Activated CD4-positive, alpha-beta T cell treated with anti-CD3 and anti-CD28 coated beads, Interleukin-10, Interleukin-2, amounts not matched to agents 100 ng/mL and 50 ng/mL, durations not matched to agents 16 hours and 8 hours (primary cell): ENCODE results near the gene TLE6.
"Not testable (repeated sequence)": the region's sequence is repeated elsewhere in the genome, so short reads cannot be mapped to it uniquely, and the experiment has no call there.

Experiments used
- DNase-seq: peaks from one replicate; pipeline ENCODE4 v3.0.0-alpha.2; 2020

TLE6 gene

DNA sequence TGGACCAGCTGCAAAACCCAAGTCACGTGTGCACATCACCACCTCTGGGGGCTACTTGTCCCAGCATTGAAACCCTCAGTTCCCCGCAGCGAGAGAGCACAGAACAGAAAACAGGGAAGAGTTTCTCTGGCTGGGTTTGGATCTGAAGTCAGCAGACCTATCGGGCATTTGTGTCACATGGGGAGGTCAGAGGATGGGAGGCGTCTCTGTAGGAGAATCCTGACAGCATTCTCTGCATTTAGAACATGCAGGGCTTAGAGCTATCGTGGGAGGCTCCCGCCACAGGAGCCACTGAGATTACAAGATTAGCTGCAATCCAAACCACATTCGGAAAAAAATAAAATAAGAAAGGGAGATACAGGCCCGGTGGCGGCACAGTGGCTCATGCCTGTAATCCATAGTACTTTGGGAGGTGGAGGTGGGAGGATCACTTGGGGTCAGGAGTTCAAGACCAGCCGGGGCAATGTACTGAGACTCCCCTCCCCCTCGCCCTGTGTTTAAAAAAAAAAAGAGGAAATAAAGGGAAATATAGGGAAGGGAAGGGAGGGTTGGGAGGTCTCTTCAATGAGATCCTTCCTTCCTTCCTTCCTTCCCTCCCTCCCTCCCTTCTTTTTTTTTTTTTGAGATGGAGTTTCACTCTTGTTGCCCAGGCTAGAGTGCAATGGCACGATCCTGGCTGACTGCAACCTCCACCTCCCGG lies 2.9 kb upstream of the TLE6 start:
- no peak for DNase-seq

GRCh38 chr19:2976609-2977000 lies 759 bp upstream of the TLE6 start:
- no peak for DNase-seq

GRCh38 chr19:2977746-2978138 lies 378 bp downstream of the TLE6 start:
- no peak for DNase-seq

DNA sequence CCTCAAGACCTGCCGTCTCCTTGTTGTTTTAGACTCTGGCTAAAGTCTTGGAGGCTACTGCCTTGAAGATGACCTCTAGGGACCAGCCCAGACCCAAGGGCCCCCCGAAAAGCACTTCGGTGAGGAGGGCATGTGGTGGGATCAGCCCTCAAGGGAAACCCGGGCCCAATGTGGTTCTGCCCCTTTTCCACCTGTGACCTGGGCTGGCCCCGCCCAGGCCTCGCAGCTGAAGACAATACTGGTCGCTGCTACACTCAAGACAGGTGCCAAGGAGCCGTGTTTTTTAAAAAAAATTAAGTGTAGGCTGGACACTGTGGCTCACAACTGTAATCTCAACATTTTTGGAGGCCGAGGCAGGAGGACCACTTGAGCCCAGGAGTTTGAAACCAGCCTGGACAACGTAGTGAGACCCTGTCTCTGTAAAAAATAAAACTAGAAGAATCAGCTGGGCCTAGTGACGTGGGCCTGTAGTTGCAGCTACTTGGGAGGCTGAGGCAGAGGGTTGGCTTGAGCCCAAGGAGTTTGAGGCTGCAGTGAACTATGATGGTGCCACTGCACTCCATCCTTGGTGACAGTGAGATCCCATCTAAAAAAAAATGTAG lies 903 bp downstream of the TLE6 start:
- DNase-seq, result no peak

GRCh38 chr19:2978772-2979171 lies 1.4 kb downstream of the TLE6 start:
- DNase-seq, result no peak

- DNase-seq, result no peak
Measured at GRCh38 chr19:2981898-2982297, 4.5 kb downstream of the TLE6 start.

DNA sequence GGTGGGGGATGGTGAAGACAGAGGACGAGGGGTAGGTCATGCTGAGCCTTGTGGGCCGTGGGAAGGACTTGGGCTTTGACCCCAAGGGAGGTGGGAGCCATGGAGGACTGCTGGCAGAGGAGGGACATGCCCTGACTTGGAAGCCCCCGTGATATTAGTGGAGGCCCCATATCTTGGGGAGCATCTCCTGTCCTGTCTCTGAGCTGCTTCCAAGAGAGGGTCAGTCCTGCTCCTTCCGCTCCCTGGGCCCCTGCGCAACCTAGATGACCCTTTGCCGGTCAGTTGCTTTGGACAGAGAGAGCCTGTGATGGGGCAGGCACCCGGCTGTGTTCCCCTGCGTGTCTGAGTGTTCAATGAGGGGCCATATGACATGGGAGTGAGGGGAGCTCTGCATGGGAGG lies 5.2 kb downstream of the TLE6 start:
- no peak for DNase-seq

DNA sequence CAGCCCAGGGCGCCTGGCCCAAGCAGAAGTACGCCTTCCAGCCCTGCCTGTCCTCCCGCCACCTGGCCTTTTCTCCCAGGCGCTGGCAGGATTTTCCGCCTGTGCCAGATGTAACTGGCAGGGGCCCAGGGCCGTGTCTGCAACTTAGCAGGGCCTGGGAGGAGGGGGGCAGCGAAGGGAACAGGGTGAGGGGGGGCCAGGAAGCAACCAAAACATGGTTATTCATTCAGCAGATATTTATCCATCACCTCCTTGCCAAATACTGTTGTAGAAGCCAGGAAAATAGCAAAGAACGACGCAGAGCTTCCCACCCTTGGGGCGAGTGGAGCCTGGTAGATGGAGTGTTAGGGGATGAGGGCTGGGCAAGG lies 5.6 kb downstream of the TLE6 start:
- DNase-seq, result no peak

DNA sequence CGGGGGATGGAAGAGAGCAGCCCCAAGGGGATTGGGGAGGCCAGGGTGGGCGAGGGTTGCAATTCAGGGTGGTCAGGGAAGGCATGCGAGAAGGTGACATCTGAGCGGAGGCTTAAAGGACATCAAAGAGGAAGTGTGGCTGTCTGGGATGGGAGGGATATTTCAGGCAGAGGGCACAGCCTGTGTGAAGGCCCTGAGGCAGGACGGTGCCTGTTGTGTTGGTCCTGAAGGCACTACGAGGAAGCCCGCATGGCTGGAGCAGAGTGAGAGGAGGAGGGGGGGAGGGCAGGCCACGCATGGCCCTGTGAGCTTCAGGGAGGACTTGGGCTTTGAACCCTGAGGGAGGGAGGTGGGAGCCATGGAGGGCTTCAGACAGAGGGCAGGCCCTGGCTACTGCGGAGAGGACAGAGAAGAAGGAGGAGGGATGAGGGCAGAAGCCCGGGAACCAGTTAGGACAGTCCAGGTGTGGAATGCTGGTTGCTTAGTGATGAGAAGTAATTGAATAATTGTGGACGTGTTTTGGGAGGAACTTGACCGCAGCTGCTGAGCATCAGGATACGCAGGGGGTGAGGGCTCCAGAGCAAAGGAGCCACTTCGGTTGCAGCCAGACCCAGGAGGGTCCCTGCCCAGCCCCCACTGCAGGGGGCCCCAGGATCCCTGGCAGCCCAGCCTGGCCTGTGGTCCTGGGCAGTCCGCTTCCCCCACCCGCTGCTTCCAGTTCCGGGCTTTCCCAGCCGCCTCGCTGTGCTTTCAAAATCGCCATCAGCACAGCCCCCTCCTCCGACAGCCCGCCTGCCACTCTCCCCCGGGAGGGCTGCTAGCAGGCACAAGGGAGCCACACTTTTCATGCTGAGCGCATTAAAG lies 6.2 kb downstream of the TLE6 start:
- no peak for DNase-seq

- no peak for DNase-seq
Measured at GRCh38 chr19:2984215-2984528, 6.8 kb downstream of the TLE6 start.

DNA sequence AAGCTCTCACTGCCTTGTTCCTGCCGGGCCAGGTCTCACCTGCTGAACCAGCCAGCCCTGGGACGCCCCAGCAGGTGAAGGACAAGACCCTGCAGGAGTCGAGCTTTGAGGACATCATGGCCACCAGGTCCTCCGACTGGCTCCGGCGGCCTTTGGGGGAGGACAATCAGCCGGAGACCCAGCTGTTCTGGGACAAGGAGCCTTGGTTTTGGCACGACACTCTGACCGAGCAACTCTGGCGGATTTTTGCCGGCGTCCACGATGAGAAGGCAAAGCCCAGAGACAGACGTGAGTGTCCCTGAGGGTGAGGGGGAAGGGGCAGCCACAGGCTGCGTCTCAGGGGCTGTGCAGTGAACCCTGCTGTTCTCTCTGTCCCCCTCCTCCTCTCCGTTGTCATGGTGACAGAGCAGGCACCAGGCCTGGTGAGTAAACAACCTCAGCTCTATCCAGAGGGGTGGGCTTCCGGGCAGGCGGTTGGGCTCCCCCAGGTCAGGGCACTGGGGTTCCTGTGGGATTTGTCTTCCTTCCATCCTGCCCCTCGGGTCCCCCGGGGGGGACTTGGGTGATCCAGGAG lies 9.7 kb downstream of the TLE6 start:
- no peak for DNase-seq

- no peak for DNase-seq
Measured at GRCh38 chr19:2987797-2988196, 10.4 kb downstream of the TLE6 start.

- DNase-seq, result no peak
Measured at GRCh38 chr19:2988568-2988967, 11.2 kb downstream of the TLE6 start.

DNA sequence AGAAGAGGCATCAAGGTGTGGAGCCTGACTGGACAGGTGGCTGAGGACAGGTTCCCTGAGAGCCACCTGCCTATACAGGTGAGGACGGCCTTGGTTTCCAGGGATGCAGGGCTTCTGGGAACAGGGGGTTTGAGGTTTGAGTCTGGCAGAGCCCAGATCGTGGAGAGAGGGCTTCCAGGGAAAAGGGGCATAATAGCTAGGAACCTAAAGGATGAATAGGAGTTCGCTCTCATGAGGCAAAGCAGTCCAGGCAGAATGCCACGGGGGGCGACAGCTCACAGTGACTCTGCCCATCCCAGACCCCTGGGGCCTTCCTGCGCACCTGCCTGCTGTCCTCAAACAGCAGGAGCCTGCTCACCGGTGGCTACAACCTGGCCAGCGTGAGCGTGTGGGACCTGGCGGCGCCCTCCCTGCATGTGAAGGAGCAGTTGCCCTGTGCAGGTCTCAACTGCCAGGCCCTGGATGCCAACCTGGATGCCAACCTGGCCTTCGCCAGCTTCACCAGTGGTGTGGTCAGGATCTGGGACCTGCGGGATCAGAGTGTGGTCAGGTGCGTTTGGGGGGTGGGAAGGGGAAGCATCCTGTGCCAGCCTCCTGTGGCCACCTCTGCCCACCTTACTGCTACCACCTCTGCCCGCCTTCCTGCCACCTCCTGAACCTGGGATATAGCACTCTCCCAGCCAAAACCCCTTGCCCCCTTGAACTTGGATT lies 12.0 kb downstream of the TLE6 start:
- no peak for DNase-seq

- DNase-seq, result not testable (repeated sequence)
Measured at GRCh38 chr19:2992333-2992732, 15.0 kb downstream of the TLE6 start.

- DNase-seq, result no peak
Measured at GRCh38 chr19:2992958-2993357, 15.6 kb downstream of the TLE6 start.

DNA sequence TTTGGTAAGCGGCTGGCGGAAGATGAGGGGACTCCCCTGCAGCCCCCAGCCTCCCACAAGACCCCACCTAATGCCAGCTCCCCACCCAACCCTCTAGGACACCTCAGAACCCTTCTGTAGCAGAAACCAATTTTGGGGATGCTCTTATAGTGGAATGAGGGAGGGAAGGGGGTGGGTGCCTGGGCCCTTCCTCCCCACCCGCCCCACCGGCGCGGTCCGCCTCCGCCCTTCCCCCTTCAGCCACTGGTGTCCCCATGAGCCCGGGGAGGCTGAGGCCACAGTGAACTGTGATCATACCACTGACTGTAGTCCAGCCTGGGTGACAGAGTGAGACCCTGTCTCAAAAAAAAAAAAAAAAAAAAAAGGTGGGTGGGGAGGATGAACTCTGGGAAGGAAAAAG lies 16.2 kb downstream of the TLE6 start:
- DNase-seq, result no peak

DNA sequence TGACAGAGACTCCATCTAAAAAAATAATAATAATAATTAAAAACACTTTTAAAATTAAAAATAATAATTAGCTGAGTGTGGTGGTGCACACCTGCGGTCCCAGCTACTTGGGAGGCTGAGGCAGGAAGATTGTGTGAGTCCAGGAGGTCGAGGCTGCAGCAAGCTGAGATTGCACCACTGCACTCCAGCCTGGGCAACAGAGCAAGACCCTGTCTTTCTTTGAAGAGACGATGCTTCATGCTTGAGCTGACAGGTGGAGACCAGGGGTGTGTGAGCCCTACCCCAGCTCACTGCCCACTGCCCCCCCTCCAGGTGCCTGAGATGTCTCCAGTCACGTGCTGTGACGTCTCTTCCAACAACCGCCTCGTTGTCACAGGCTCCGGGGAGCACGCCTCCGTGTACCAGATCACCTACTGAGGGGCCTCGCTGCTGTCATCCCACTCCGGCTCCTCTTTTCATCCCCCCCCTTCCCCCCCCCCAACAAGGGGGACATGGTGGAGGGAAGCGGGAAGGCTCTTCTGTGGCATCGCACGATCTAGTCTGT lies 17.3 kb downstream of the TLE6 start:
- no peak for DNase-seq

DNA sequence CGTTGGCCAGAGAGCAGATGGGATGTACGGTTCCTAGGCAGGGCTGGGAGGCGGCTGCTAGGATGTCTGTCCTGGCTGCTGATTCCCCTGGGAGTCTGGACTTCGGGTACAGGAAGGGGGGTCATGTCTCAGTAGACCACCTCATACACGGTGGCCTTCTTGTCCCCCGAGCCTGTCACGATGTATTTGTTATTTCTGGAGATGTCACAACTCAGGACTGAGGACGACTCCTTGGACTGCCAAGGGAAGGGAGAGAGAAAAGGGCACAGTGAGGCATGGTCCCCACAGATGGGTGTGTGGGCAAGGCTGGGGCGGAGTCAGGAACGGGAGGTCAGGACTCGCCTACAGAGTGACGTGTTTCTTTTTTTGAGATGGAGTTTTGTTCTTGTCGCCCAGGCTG lies 20.4 kb downstream of the TLE6 start:
- DNase-seq, result no peak

DNA sequence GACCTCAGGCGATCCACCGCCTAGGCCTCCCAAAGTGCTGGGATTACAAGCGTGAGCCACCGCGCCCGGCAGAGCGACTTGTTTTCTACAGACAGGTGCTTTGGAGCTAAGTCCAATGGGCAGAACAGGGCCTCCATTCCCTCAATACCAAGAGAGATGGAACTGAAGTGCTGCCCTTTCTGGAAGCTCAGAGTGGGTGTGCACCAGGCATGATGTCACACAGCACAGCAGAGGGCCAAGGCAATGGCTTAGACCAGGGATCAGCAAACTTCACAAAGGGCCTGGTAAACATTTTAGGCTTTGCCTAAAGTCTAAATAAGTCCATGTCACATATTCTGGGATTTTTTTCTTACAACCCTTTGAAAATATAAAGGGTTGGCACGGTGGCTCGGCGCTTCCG lies 21.3 kb downstream of the TLE6 start:
- DNase-seq, result no peak

DNA sequence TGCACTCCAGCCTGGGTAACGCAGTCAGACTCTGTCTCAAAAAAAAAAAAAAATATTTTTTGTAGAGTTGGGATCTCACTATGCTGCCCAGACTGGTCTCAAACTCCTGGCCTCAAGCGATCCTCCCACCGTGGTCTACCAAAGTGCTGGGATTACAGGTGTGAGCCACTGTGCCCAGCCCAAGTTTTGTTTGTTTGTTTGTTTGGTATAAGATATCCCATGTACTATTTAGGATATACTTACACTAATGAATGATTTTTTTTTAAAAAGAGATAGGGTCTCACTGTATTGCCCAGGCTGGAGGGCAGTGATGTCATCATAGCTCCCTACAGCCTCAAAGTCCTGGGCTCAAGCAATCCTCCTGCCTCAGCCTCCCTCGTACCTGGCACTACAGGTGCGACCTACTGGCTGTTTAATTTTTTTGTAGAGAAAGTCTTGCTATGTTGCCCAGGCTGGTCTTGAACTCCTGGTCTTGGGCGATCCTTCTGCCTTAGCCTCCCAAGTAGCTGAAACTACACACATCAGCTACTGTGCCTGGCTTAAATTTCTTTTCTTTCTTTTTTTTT lies 24.0 kb downstream of the TLE6 start:
- no peak for DNase-seq

GRCh38 chr19:3003046-3003445 lies 25.7 kb downstream of the TLE6 start:
- no peak for DNase-seq

DNA sequence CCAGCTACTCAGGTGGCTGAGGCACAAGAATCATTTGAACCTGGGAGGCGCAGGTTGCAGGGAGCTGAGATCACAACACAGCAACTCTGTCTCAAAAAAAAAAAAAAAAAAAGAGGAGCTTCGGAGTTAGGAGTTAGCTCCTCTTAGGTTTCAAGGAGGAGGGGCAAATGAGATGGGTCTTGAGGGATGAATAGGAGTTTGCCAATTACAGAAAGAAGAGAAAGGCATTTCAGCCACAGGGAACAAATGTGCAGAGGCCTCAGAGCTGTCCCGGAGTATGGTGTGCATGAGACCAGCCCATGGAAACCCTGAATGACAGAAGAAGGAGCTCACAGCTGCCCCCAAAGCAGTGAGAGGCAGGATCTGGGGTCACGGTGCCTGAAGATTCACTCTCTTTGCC lies 27.2 kb downstream of the TLE6 start:
- no peak for DNase-seq
